SU-DHL-6 (cell line): Measurements from ENCODE around the gene LRP1.

Source experiments
- H2AFZ ChIP-seq: fragments of 200-600 bp; sonication (generic); 2 replicates; pipeline ENCODE4 v1.6.1; 2014; ENCODE audit warnings: low read depth, mild to moderate bottlenecking, moderate library complexity, mixed read lengths, antibody characterized with exemption, low read length; ENCODE audit not compliant: severe bottlenecking
- H3F3A ChIP-seq: fragments of 200-600 bp; shearing (Covaris generic); 2 replicates; pipeline ENCODE4 v1.6.0; 2016; ENCODE audit warnings: antibody characterized with exemption, mild to moderate bottlenecking; ENCODE audit not compliant: insufficient read depth
- H3K27ac ChIP-seq: fragments of 200-600 bp; sonication (generic); 2 replicates; pipeline ENCODE4 v1.5.1; 2016; ENCODE audit warnings: low read depth, mild to moderate bottlenecking, low read length, moderate library complexity, mixed read lengths
- H3K27me3 ChIP-seq: fragments of 200-600 bp; sonication (generic), shearing (Covaris generic); 2 replicates; pipeline ENCODE4 v1.6.0; 2014; ENCODE audit warnings: mild to moderate bottlenecking, low read length
- H3K36me3 ChIP-seq: fragments of 200-600 bp; sonication (generic); 2 replicates; pipeline ENCODE4 v1.6.1; 2014; ENCODE audit warnings: mild to moderate bottlenecking, low read length, mixed read lengths
- H3K4me2 ChIP-seq: fragments of 300-600, 200-600 bp; shearing (Covaris generic), sonication (generic); 2 replicates; pipeline ENCODE4 v1.6.0; 2014; ENCODE audit warnings: low read length, low read depth, mild to moderate bottlenecking; ENCODE audit not compliant: poor library complexity, severe bottlenecking
- H3K4me3 ChIP-seq: fragments of 200-600 bp; sonication (generic); 2 replicates; pipeline ENCODE4 v1.5.1; 2014; ENCODE audit warnings: antibody characterized with exemption, low read length, mild to moderate bottlenecking, mixed read lengths; ENCODE audit not compliant: insufficient read depth, poor library complexity, severe bottlenecking
- H3K79me2 ChIP-seq: fragments of 200-600 bp; sonication (generic); 2 replicates; pipeline ENCODE4 v1.6.1; 2014; ENCODE audit warnings: mild to moderate bottlenecking, low read length, moderate library complexity; ENCODE audit not compliant: insufficient read depth
- H3K9ac ChIP-seq: fragments of 200-600 bp; sonication (generic); 2 replicates; pipeline ENCODE4 v1.7.0; 2014; ENCODE audit warnings: mild to moderate bottlenecking, low read length
- H3K9me2 ChIP-seq: fragments of 200-600 bp; sonication (generic); replicated peaks from 2 replicates; pipeline ENCODE4 v1.6.1; 2014; ENCODE audit warnings: low read length; ENCODE audit not compliant: insufficient read depth
- H3K9me3 ChIP-seq: fragments of 200-600 bp; sonication (generic); 2 replicates; pipeline ENCODE4 v1.6.1; 2014; ENCODE audit warnings: low read length, mixed read lengths; ENCODE audit not compliant: insufficient read depth
- H4K20me1 ChIP-seq: fragments of 200-600 bp; sonication (generic); 2 replicates; pipeline ENCODE4 v1.6.1; 2014; ENCODE audit warnings: low read depth, mild to moderate bottlenecking, antibody characterized with exemption, low read length, moderate library complexity, mixed read lengths
- EZH2phosphoT487 ChIP-seq: fragments of 200-600 bp; sonication (generic), shearing (Covaris generic); conservative IDR thresholded peaks from 2 replicates; pipeline ENCODE4 v1.6.1; 2018; ENCODE audit warnings: mild to moderate bottlenecking, antibody characterized with exemption, low read length, moderate library complexity, mixed read lengths
- TF ChIP-seq, protein P1 (sequence below): fragments of 200-600 bp; sonication (generic); IDR thresholded peaks from one replicate; pipeline ENCODE4 v1.5.1; 2017; ENCODE audit warnings: antibody characterized with exemption, mild to moderate bottlenecking, low read length, moderate library complexity; ENCODE audit not compliant: insufficient read depth, poor library complexity, severe bottlenecking

LRP1 gene

GRCh38 chr12:57101892-57102695 is 26.2 kb upstream of the LRP1 start:
- no peak overlapping the region for H3K9ac ChIP-seq
- H3K79me2 ChIP-seq: peaks cover 2% of the 10 kb centered on the region; the same call in 1 of the 2 replicates
- peaks cover 7% of the 10 kb centered on the region for H3F3A ChIP-seq
- no peaks in the 10 kb centered on the region for H3K27me3 ChIP-seq
- no peak overlapping the region for H3K4me2 ChIP-seq
- TF ChIP-seq EZH2phosphoT487: no peak
- H3K4me3 ChIP-seq: no peak overlapping the region
- peaks cover 3% of the 10 kb centered on the region; the same call in 1 of the 2 replicates for H3K36me3 ChIP-seq
- no peaks in the 10 kb centered on the region for H3K9me2 ChIP-seq
- H2AFZ ChIP-seq: no peak overlapping the region
- H4K20me1 ChIP-seq: no peaks in the 10 kb centered on the region
- no peak overlapping the region for H3K27ac ChIP-seq
- no peaks in the 10 kb centered on the region for H3K9me3 ChIP-seq

DNA sequence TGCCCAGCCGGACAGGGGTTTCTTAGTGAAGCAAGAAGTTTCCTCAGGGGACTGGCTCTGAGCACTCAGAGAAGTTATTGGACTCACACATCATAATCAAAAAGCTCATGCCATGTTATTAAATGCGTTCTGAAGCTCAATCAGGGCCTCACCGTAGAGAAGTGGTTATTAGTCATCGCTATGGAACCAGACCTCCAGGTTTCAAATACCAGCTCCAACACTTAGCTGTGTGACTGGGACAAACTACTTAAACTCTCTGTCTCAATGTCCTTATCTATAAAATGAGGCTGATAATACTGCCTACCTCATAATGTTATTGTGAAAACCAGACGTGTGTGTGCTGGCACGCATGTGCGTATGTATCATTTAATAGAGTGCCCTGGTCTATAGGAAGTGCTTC is 24.4 kb upstream of the LRP1 start:
- H3K27ac ChIP-seq: no peak overlapping the region
- no peaks in the 10 kb centered on the region for H3K27me3 ChIP-seq
- H2AFZ ChIP-seq: no peak overlapping the region
- H3K36me3 ChIP-seq: 0 out of 2 replicates have a peak, but pooled peaks cover 2% of the 10 kb centered on the region
- no peaks in the 10 kb centered on the region for H4K20me1 ChIP-seq
- no peak overlapping the region for H3K9ac ChIP-seq
- H3K79me2 ChIP-seq: peaks cover 14% of the 10 kb centered on the region
- H3F3A ChIP-seq: no peaks in the 10 kb centered on the region
- TF ChIP-seq EZH2phosphoT487: no peak
- TF ChIP-seq, protein P1, sequence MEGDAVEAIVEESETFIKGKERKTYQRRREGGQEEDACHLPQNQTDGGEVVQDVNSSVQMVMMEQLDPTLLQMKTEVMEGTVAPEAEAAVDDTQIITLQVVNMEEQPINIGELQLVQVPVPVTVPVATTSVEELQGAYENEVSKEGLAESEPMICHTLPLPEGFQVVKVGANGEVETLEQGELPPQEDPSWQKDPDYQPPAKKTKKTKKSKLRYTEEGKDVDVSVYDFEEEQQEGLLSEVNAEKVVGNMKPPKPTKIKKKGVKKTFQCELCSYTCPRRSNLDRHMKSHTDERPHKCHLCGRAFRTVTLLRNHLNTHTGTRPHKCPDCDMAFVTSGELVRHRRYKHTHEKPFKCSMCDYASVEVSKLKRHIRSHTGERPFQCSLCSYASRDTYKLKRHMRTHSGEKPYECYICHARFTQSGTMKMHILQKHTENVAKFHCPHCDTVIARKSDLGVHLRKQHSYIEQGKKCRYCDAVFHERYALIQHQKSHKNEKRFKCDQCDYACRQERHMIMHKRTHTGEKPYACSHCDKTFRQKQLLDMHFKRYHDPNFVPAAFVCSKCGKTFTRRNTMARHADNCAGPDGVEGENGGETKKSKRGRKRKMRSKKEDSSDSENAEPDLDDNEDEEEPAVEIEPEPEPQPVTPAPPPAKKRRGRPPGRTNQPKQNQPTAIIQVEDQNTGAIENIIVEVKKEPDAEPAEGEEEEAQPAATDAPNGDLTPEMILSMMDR: no peak
- no peaks in the 10 kb centered on the region for H3K9me3 ChIP-seq
- H3K9me2 ChIP-seq: no peaks in the 10 kb centered on the region
- no peak overlapping the region for H3K4me2 ChIP-seq
- H3K4me3 ChIP-seq: no peak overlapping the region

DNA sequence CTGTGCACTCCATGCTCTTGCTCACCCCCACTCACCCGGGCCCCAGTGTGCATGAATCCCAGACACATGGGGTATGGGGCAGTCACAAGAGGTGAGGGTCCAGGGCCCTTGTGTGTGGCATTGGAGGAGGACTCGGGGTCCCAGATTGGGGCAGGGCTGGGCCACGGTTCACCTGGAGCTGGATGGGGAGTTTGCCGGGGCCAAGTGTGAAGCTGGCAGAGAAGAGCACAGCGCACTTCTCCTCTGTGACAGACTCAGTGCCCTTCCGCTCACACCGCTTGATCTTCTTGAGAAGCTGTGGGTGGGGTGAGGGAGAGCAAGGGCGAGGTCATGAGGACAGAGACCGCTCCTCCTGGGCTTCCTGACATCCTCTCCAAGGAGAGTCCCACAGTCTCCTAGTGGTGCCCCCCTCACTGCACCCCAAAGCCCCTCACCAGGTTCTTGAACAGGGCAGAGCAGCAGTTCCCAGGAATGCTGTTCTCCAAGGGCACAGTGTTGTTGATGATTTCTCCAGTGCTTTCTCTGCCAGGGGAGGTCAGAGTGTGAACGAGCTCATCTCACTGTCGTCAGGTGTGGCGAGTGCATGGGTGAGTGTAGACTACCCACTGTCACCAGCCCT is 23.9 kb upstream of the LRP1 start:
- H3K9me3 ChIP-seq: no peaks in the 10 kb centered on the region
- TF ChIP-seq, protein P1: no peak
- TF ChIP-seq EZH2phosphoT487: no peak
- no peaks in the 10 kb centered on the region for H4K20me1 ChIP-seq
- H3K9me2 ChIP-seq: no peaks in the 10 kb centered on the region
- 0 out of 2 replicates have a peak, but pooled peaks cover 2% of the 10 kb centered on the region for H3F3A ChIP-seq
- no peak overlapping the region for H3K27ac ChIP-seq
- H3K36me3 ChIP-seq: 0 out of 2 replicates have a peak, but pooled peaks cover 2% of the 10 kb centered on the region
- no peak overlapping the region for H3K9ac ChIP-seq
- no peak overlapping the region for H2AFZ ChIP-seq
- peaks cover 17% of the 10 kb centered on the region for H3K79me2 ChIP-seq
- no peak overlapping the region for H3K4me2 ChIP-seq
- no peak overlapping the region for H3K4me3 ChIP-seq
- H3K27me3 ChIP-seq: no peaks in the 10 kb centered on the region
